K562 (cell line): ENCODE results near the gene POR. TPM values are rescaled to one million over a fixed set of nuclear protein-coding genes. Genes with fewer than 3 reads are reported as not detected.
A peak's percentile ranks its signal among the peaks of the same experiment; 100 is the strongest.

Source experiments
- BACH1 ChIP-seq: fragments of 200-800 bp; sonication (Bioruptor generic); IDR thresholded peaks from 2 replicates; pipeline ENCODE4 v1.6.1; 2016; ENCODE audit warnings: missing genetic modification characterization, missing compliant biosample characterization
- CBFA2T2 ChIP-seq: fragments of 450-650 bp; conservative IDR thresholded peaks from 2 replicates; pipeline ENCODE4 v1.6.1; 2017; ENCODE audit warnings: mild to moderate bottlenecking
- CC2D1A ChIP-seq: fragments of 450-650 bp; IDR thresholded peaks from 2 replicates; pipeline ENCODE4 v1.6.1; 2017; ENCODE audit warnings: mild to moderate bottlenecking
- ELF1 ChIP-seq: fragments of 200-800 bp; sonication (Bioruptor generic); IDR thresholded peaks from 2 replicates; pipeline ENCODE4 v1.6.1; 2016; ENCODE audit warnings: missing genetic modification characterization, missing compliant biosample characterization
- ERF ChIP-seq: fragments of 450-650 bp; formaldehyde crosslinking; IDR thresholded peaks from 2 replicates; pipeline ENCODE4 v1.4.0; 2020; ENCODE audit warnings: mild to moderate bottlenecking, mixed read lengths
- FOXJ2 ChIP-seq: fragments of 200-800 bp; sonication (Bioruptor generic); IDR thresholded peaks from 2 replicates; pipeline ENCODE4 v1.6.1; 2016; ENCODE audit warnings: missing genetic modification characterization, missing compliant biosample characterization
- GATAD2B ChIP-seq: fragments of 450-650 bp; IDR thresholded peaks from 2 replicates; pipeline ENCODE4 v1.6.1; 2017; ENCODE audit warnings: mild to moderate bottlenecking, borderline replicate concordance
- HDGF ChIP-seq: fragments of 450-650 bp; IDR thresholded peaks from 2 replicates; pipeline ENCODE4 v1.6.1; 2016
- KLF13 ChIP-seq: fragments of 450-650 bp; IDR thresholded peaks from 2 replicates; pipeline ENCODE4 v1.6.1; 2016; ENCODE audit warnings: missing genetic modification characterization, low read depth, mild to moderate bottlenecking, missing compliant biosample characterization, moderate library complexity, borderline replicate concordance
- POLR2H ChIP-seq: IDR thresholded peaks from 2 replicates; pipeline ENCODE4 v1.6.1; 2016; ENCODE audit warnings: missing genetic modification characterization, low read depth, mild to moderate bottlenecking, control low read depth, missing compliant biosample characterization, moderate library complexity
- RAD21 ChIP-seq, 2 experiments: fragments of 250-450 bp in 1 of 2; fragments of 450-650 bp in 1 of 2; sonication (Bioruptor Pico) in 1 of 2; formaldehyde crosslinking in 1 of 2; IDR thresholded peaks in 1 of 2; conservative IDR thresholded peaks in 1 of 2; 2 replicates each; pipeline versions ENCODE4 v1.4.0 to v1.8.0; 2020 to 2022; ENCODE audit warnings: mild to moderate bottlenecking in 2 of 2, moderate library complexity in 1 of 2
- RCOR1 ChIP-seq, 2 experiments: IDR thresholded peaks; 2 replicates each; pipeline ENCODE4 v1.6.1; 2012; ENCODE audit warnings: low read depth in 2 of 2, low read length in 2 of 2, borderline replicate concordance in 1 of 2, improper control_type of control experiment in 1 of 2
- SMARCB1 ChIP-seq: IDR thresholded peaks from 2 replicates; pipeline ENCODE4 v1.6.1; 2011; ENCODE audit warnings: improper control_type of control experiment, low read depth; ENCODE audit not compliant: insufficient read length
- SNIP1 ChIP-seq: fragments of 450-650 bp; IDR thresholded peaks from 2 replicates; pipeline ENCODE4 v1.7.1; 2017; ENCODE audit warnings: low read depth, mild to moderate bottlenecking
- SNRNP70 ChIP-seq: fragments of 200-400 bp; formaldehyde crosslinking; optimal IDR thresholded peaks from 2 replicates; pipeline ENCODE3; 2017; ENCODE audit warnings: low read depth, low read length
- XRCC5 ChIP-seq: fragments of 200-400 bp; formaldehyde crosslinking; IDR thresholded peaks from 2 replicates; pipeline ENCODE4 v1.6.1; 2017; ENCODE audit warnings: low read depth, mild to moderate bottlenecking, low read length
- ZBTB1 ChIP-seq: sonication (generic); formaldehyde crosslinking; IDR thresholded peaks from 2 replicates; pipeline ENCODE4 v1.8.1; 2023; ENCODE audit warnings: missing genetic modification reagents, low read depth, mild to moderate bottlenecking, borderline replicate concordance
- polyA plus RNA-seq, 8 experiments: library from polyadenylated mRNA; depleted of rRNA in 4 of 8; stranded (reverse) in 5 of 8; unstranded in 3 of 8; fragments of >200 nt; fragmentation: Nextera tagmentation in 2 of 8; fragmentation: Illumina TruSeq in 1 of 8; extraction: Ambion mirVana in 2 of 8; extraction: Trizol in 1 of 8; gene quantifications; 2 replicates each; pipeline versions ENCODE4 v1.2.1 to v1.2.3, GENCODE V29; 2011 to 2014; ENCODE audit warnings: inconsistent platforms in 1 of 8, missing spikeins in 1 of 8
- total RNA-seq, 7 experiments: library from RNA; depleted of rRNA in 6 of 7; stranded (reverse); fragments of >200 nt in 6 of 7; fragmentation: Illumina TruSeq in 2 of 7; extraction: Trizol in 2 of 7; gene quantifications; 2 replicates each; pipeline versions ENCODE4 v1.2.1 to v1.2.3, GENCODE V29; 2011 to 2021; ENCODE audit warnings: low replicate concordance in 1 of 7
- TF ChIP-seq, protein P1 (sequence below): fragments of 450-650 bp; conservative IDR thresholded peaks from 2 replicates; pipeline ENCODE4 v1.6.1; 2016; ENCODE audit warnings: missing genetic modification characterization, low read depth, mild to moderate bottlenecking, missing compliant biosample characterization, moderate library complexity
- TF ChIP-seq, protein P2 (sequence below): fragments of 250-450 bp; sonication (Bioruptor Pico); IDR thresholded peaks from 2 replicates; pipeline ENCODE4 v1.5.0; 2021
- TF ChIP-seq, protein P3 (sequence below): fragments of 250-450 bp; sonication (Bioruptor Pico); IDR thresholded peaks from 2 replicates; pipeline ENCODE4 v1.5.0; 2020; ENCODE audit warnings: mild to moderate bottlenecking
- TF ChIP-seq, protein P4 (sequence below): fragments of 250-450 bp; sonication (Bioruptor Pico); IDR thresholded peaks from 2 replicates; pipeline ENCODE4 v1.8.0; 2022; ENCODE audit warnings: inconsistent platforms, mild to moderate bottlenecking, moderate library complexity, borderline replicate concordance
- TF ChIP-seq, protein P5 (sequence below): sonication (generic); formaldehyde crosslinking; IDR thresholded peaks from 2 replicates; pipeline ENCODE4 v1.8.0; 2022; ENCODE audit warnings: missing genetic modification reagents, mild to moderate bottlenecking, borderline replicate concordance

Gene POR
- total and polyA plus RNA-seq, 9 of the 15 experiments (the other 6 are each of a cell fraction or from before 2014, with no cell fraction given), result 4.7 to 142 (median 40.8) TPM

DNA sequence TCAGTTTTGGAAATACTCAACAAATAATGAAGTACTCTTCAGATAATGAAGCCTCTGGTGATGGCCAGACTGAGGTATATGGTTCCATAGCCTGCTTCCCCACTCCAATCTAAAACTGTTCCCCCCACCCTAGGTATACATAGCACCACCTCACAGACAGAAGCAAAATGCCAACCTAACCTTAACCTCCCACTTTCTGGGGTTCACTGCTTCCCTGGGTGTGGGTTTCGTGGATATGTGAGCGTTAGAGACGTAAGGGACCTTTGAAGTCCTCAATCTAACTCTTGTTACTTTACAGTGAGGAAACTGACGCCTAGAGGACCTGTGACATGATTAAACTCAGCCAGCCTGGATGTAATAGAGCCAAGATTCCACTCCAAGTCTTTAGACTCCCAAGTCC is 34.7 kb upstream of the POR start (continued):
- TF ChIP-seq SNIP1 (no peak), CBFA2T2 (no peak), RAD21 (CRISPR knock-in tag; conservative IDR thresholded peaks at IDR 0.05 in 1 of 2, IDR thresholded peaks at IDR 0.05 in 1 of 2) (0 out of 4 replicates have a peak, but pooled peaks of 1 of the 2 experiments have one; percentile 3), HDGF (no peak), XRCC5 (no peak), ZBTB1 (CRISPR knock-in tag) (no peak), BACH1 (0 out of 2 replicates have a peak, but pooled peaks have one; percentile 28), ELF1 (tag) (no peak), RCOR1 (IDR thresholded peaks at IDR 0.05; ENCODE audit: borderline replicate concordance in 1 of 2, low read depth in 2 of 2, low read length in 2 of 2) (no peak), SNRNP70 (no peak), SMARCB1 (no peak), KLF13 (no peak), ERF (no peak), GATAD2B (no peak), CC2D1A (no peak), FOXJ2 (tag) (peak; percentile 37; the same call in 1 of the 2 replicates), POLR2H (no peak)
- TF ChIP-seq, protein P1, sequence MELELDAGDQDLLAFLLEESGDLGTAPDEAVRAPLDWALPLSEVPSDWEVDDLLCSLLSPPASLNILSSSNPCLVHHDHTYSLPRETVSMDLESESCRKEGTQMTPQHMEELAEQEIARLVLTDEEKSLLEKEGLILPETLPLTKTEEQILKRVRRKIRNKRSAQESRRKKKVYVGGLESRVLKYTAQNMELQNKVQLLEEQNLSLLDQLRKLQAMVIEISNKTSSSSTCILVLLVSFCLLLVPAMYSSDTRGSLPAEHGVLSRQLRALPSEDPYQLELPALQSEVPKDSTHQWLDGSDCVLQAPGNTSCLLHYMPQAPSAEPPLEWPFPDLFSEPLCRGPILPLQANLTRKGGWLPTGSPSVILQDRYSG (tag), result no peak
- TF ChIP-seq, protein P2, sequence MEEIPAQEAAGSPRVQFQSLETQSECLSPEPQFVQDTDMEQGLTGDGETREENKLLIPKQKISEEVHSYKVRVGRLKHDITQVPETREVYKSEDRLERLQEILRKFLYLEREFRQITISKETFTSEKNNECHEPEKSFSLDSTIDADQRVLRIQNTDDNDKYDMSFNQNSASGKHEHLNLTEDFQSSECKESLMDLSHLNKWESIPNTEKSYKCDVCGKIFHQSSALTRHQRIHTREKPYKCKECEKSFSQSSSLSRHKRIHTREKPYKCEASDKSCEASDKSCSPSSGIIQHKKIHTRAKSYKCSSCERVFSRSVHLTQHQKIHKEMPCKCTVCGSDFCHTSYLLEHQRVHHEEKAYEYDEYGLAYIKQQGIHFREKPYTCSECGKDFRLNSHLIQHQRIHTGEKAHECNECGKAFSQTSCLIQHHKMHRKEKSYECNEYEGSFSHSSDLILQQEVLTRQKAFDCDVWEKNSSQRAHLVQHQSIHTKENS (CRISPR knock-in tag), result no peak
- TF ChIP-seq, protein P3, sequence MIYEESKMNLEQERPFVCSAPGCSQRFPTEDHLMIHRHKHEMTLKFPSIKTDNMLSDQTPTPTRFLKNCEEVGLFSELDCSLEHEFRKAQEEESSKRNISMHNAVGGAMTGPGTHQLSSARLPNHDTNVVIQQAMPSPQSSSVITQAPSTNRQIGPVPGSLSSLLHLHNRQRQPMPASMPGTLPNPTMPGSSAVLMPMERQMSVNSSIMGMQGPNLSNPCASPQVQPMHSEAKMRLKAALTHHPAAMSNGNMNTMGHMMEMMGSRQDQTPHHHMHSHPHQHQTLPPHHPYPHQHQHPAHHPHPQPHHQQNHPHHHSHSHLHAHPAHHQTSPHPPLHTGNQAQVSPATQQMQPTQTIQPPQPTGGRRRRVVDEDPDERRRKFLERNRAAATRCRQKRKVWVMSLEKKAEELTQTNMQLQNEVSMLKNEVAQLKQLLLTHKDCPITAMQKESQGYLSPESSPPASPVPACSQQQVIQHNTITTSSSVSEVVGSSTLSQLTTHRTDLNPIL (CRISPR knock-in tag), result no peak
- TF ChIP-seq, protein P4, sequence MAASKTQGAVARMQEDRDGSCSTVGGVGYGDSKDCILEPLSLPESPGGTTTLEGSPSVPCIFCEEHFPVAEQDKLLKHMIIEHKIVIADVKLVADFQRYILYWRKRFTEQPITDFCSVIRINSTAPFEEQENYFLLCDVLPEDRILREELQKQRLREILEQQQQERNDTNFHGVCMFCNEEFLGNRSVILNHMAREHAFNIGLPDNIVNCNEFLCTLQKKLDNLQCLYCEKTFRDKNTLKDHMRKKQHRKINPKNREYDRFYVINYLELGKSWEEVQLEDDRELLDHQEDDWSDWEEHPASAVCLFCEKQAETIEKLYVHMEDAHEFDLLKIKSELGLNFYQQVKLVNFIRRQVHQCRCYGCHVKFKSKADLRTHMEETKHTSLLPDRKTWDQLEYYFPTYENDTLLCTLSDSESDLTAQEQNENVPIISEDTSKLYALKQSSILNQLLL (CRISPR knock-in tag), result no peak
- TF ChIP-seq, protein P5, sequence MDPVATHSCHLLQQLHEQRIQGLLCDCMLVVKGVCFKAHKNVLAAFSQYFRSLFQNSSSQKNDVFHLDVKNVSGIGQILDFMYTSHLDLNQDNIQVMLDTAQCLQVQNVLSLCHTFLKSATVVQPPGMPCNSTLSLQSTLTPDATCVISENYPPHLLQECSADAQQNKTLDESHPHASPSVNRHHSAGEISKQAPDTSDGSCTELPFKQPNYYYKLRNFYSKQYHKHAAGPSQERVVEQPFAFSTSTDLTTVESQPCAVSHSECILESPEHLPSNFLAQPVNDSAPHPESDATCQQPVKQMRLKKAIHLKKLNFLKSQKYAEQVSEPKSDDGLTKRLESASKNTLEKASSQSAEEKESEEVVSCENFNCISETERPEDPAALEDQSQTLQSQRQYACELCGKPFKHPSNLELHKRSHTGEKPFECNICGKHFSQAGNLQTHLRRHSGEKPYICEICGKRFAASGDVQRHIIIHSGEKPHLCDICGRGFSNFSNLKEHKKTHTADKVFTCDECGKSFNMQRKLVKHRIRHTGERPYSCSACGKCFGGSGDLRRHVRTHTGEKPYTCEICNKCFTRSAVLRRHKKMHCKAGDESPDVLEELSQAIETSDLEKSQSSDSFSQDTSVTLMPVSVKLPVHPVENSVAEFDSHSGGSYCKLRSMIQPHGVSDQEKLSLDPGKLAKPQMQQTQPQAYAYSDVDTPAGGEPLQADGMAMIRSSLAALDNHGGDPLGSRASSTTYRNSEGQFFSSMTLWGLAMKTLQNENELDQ (CRISPR knock-in tag), result no peak
